ENCODE data around the gene WASHC4. TPM values are rescaled to one million over a fixed set of nuclear protein-coding genes. Genes with fewer than 3 reads are reported as not detected.

WASHC4 gene
- total and polyA plus RNA-seq, 2 experiments from 2014 or later, result 75.7 to 83.0 TPM

GRCh38 chr12:105076098-105076497, 31.4 kb upstream of the WASHC4 start:
- H3F3A ChIP-seq (replicated peaks; ENCODE audit: low read depth), result no peaks in the 10 kb centered on the region
- no peak for TF ChIP-seq REST (IDR thresholded peaks at IDR 0.05; ENCODE audit: unreplicated experiment)
- TF ChIP-seq ETS1 (IDR thresholded peaks at IDR 0.05), result no peak
- TF ChIP-seq ZNF462 (CRISPR knock-in tag; IDR thresholded peaks at IDR 0.05), result no peak
- TF ChIP-seq CTCF (conservative IDR thresholded peaks at IDR 0.05; ENCODE audit: low read depth in 2 of 2), result no peak
- no peak for TF ChIP-seq ZNF331 (CRISPR knock-in tag; IDR thresholded peaks at IDR 0.05; ENCODE audit: low read depth)
- no peak for TF ChIP-seq EZH2phosphoT487 (IDR thresholded peaks at IDR 0.05; ENCODE audit: unreplicated experiment)
- no peak for TF ChIP-seq JUNB (IDR thresholded peaks at IDR 0.05; ENCODE audit: unreplicated experiment)
- Mint-ChIP-seq H3K4me1 (peaks cover 7% of the 10 kb centered on the region), H3K27me3 (ENCODE audit: insufficient read depth, low read depth, poor library complexity) (no peaks in the 10 kb centered on the region), H3K9me3 (no peaks in the 10 kb centered on the region), H3K27ac (no peak overlapping the region), H3K4me3 (no peak overlapping the region), H3K36me3 (ENCODE audit: low read depth) (peaks cover 6% of the 10 kb centered on the region; the same call in 2 of the 3 replicates)
- no peaks in the 10 kb centered on the region for H3K4me1 ChIP-seq (ENCODE audit: insufficient read depth)
- H3K36me3 ChIP-seq (ENCODE audit: insufficient read depth), result no peaks in the 10 kb centered on the region
- H4K20me1 ChIP-seq (replicated peaks; ENCODE audit: insufficient read depth), result no peaks in the 10 kb centered on the region
- H2AFZ ChIP-seq, result no peak overlapping the region
- 0 out of 2 replicates have a peak, but pooled peaks cover 5% of the 10 kb centered on the region for H3K79me2 ChIP-seq (replicated peaks; ENCODE audit: insufficient read depth)
- H3K4me2 ChIP-seq, result no peak overlapping the region
- H3K9me2 ChIP-seq (ENCODE audit: insufficient read depth), result peaks cover 3% of the 10 kb centered on the region; the same call in 1 of the 2 replicates
- no peaks in the 10 kb centered on the region for H3K27me3 ChIP-seq (ENCODE audit: insufficient read depth)
- ATAC-seq (no peak), DNase-seq (ENCODE audit: low spot score) (no peak)
- no peak overlapping the region for H3K27ac ChIP-seq (ENCODE audit: low read depth)
- no peak overlapping the region for H3K4me3 ChIP-seq

Data from GM23338 (cell line).